A549 (cell line): ENCODE results near the gene ABLIM1. TPM values are rescaled to one million over a fixed set of nuclear protein-coding genes. Genes with fewer than 3 reads are reported as not detected.

Experiments
- ATAC-seq, 2 experiments: fragments of 200-7000 bp in 1 of 2; fragments of >200 bp in 1 of 2; cut with Nextera tagmentation in 1 of 2; cut with Tn5 transposase in 1 of 2; 3 replicates each; pipeline versions ENCODE4 v1.8.0 to v1.9.1; 2018 to 2020; ENCODE audit warnings: mild to moderate bottlenecking in 1 of 2, moderate library complexity in 1 of 2
- CTCF ChIA-PET: fragments of 300-600 bp; sonication (Branson Sonifier 250); formaldehyde crosslinking; extraction: SDS; loops from one replicate; lab custom pipeline; 2021; ENCODE audit warnings: antibody characterized with exemption, inconsistent platforms; lab: Yijun Ruan, JAX
- POLR2A ChIA-PET: fragments of 350-600 bp; formaldehyde crosslinking; extraction: SDS; loops from one replicate; lab custom pipeline; 2021; ENCODE audit warnings: antibody characterized with exemption, inconsistent platforms; lab: Yijun Ruan, JAX
- DNase-seq, 2 experiments: peaks; one replicate each; pipeline versions ENCODE4 v3.0.0 to v3.0.0-alpha.2; 2011 to 2016; ENCODE audit warnings: low read depth in 1 of 2, low spot score in 1 of 2
- FAIRE-seq: peaks from 2 replicates; lab custom pipeline; 2011; peaks lifted over from hg19 to GRCh38; lab: Jason Lieb, UNC
- H3K27ac ChIP-seq, 2 experiments: fragments of >200 bp; sonication (Bioruptor Twin); formaldehyde crosslinking; 3 replicates each; pipeline ENCODE4 v1.5.1; 2016 to 2017
- H3K4me1 ChIP-seq: fragments of >200 bp; sonication (Bioruptor Twin); formaldehyde crosslinking; 3 replicates; pipeline ENCODE4 v1.6.1; 2016
- H3K4me2 ChIP-seq: fragments of >200 bp; sonication (Bioruptor Twin); formaldehyde crosslinking; 3 replicates; pipeline ENCODE4 v1.6.1; 2016
- H3K4me3 ChIP-seq: fragments of >200 bp; sonication (Bioruptor Twin); formaldehyde crosslinking; 3 replicates; pipeline ENCODE4 v1.5.1; 2016
- H3K9me3 ChIP-seq: fragments of >200 bp; sonication (Bioruptor Twin); formaldehyde crosslinking; 3 replicates; pipeline ENCODE4 v1.6.1; 2016
- EHF ChIP-seq: fragments of 250-450 bp; sonication (Bioruptor Pico); IDR thresholded peaks from 2 replicates; pipeline ENCODE4 v1.5.0; 2020; ENCODE audit warnings: mild to moderate bottlenecking
- EP300 ChIP-seq, 2 experiments: fragments of >200 bp; sonication (Bioruptor Twin); formaldehyde crosslinking; IDR thresholded peaks; 2 replicates in 1 of 2; 3 replicates in 1 of 2; pipeline ENCODE4 v1.6.1; 2016 to 2017
- FOSB ChIP-seq: fragments of 250-450 bp; sonication (Bioruptor Pico); IDR thresholded peaks from 2 replicates; pipeline ENCODE4 v1.5.0; 2020; ENCODE audit warnings: mild to moderate bottlenecking, moderate library complexity
- FOSL2 ChIP-seq, 2 experiments: fragments of 450-650 bp in 1 of 2; fragments of >200 bp in 1 of 2; sonication (Bioruptor Twin) in 1 of 2; formaldehyde crosslinking; IDR thresholded peaks; 2 replicates each; pipeline versions ENCODE4 v1.5.0 to v1.6.1; 2016 to 2020; ENCODE audit warnings: mild to moderate bottlenecking in 1 of 2, moderate library complexity in 1 of 2
- HDAC2 ChIP-seq: fragments of 200-600 bp; sonication (generic); IDR thresholded peaks from 2 replicates; pipeline ENCODE4 v1.6.1; 2016
- HEYL ChIP-seq: fragments of 250-450 bp; sonication (Bioruptor Pico); IDR thresholded peaks from 2 replicates; pipeline ENCODE4 v1.8.0; 2021; ENCODE audit warnings: mild to moderate bottlenecking, moderate library complexity
- HOXB5 ChIP-seq: fragments of 250-450 bp; sonication (Bioruptor Pico); IDR thresholded peaks from 2 replicates; pipeline ENCODE4 v1.5.0; 2020; ENCODE audit warnings: mild to moderate bottlenecking, moderate library complexity
- JUNB ChIP-seq: fragments of >200 bp; sonication (Bioruptor Twin); formaldehyde crosslinking; IDR thresholded peaks from 2 replicates; pipeline ENCODE4 v1.6.1; 2016
- MAFK ChIP-seq: fragments of 450-650 bp; IDR thresholded peaks from 2 replicates; pipeline ENCODE4 v1.6.1; 2014; ENCODE audit not compliant: partially characterized antibody
- NFE2L2 ChIP-seq: fragments of 150-350 bp; conservative IDR thresholded peaks from 2 replicates; pipeline ENCODE4 v1.6.1; 2014; ENCODE audit warnings: low read length
- NPAS2 ChIP-seq: fragments of 250-450 bp; sonication (Bioruptor Pico); IDR thresholded peaks from 2 replicates; pipeline ENCODE4 v1.8.0; 2022; ENCODE audit warnings: mild to moderate bottlenecking, moderate library complexity, borderline replicate concordance
- NR3C1 ChIP-seq: fragments of >200 bp; sonication (Bioruptor Twin); formaldehyde crosslinking; IDR thresholded peaks from 3 replicates; pipeline ENCODE4 v1.6.1; 2017
- PHF8 ChIP-seq: fragments of 200-600 bp; sonication (generic); IDR thresholded peaks from 2 replicates; pipeline ENCODE4 v1.6.1; 2016; ENCODE audit warnings: low read depth, mild to moderate bottlenecking, antibody characterized with exemption, moderate library complexity, borderline replicate concordance
- POLR2AphosphoS2 ChIP-seq: conservative IDR thresholded peaks from 2 replicates; pipeline ENCODE4 v1.6.1; 2012; ENCODE audit warnings: low read length, improper control_type of control experiment, inconsistent platforms
- RAD21 ChIP-seq, 2 experiments: fragments of >200 bp in 1 of 2; sonication (Bioruptor Twin) in 1 of 2; formaldehyde crosslinking in 1 of 2; IDR thresholded peaks in 1 of 2; conservative IDR thresholded peaks in 1 of 2; 2 replicates in 1 of 2; 3 replicates in 1 of 2; pipeline ENCODE4 v1.6.1; 2012 to 2018; ENCODE audit warnings: inconsistent platforms in 1 of 2
- RARB ChIP-seq: fragments of 250-450 bp; sonication (Bioruptor Pico); IDR thresholded peaks from 2 replicates; pipeline ENCODE4 v1.8.0; 2021; ENCODE audit warnings: mild to moderate bottlenecking, moderate library complexity
- RFX5 ChIP-seq: fragments of 450-650 bp; IDR thresholded peaks from 2 replicates; pipeline ENCODE4 v1.7.1; 2014; ENCODE audit warnings: antibody characterized with exemption, mild to moderate bottlenecking, moderate library complexity
- RNF2 ChIP-seq: fragments of 200-600 bp; sonication (generic); IDR thresholded peaks from 2 replicates; pipeline ENCODE4 v1.6.1; 2016; ENCODE audit warnings: low read depth, mild to moderate bottlenecking, antibody characterized with exemption, moderate library complexity, borderline replicate concordance
- TFCP2L1 ChIP-seq: fragments of 250-450 bp; sonication (Bioruptor Pico); IDR thresholded peaks from 2 replicates; pipeline ENCODE4 v1.5.0; 2021; ENCODE audit warnings: mild to moderate bottlenecking
- ZFP36 ChIP-seq: fragments of 450-650 bp; IDR thresholded peaks from 2 replicates; pipeline ENCODE4 v1.6.1; 2014; ENCODE audit warnings: borderline replicate concordance; ENCODE audit not compliant: partially characterized antibody
- ZSCAN20 ChIP-seq: fragments of 250-450 bp; sonication (Bioruptor Pico); IDR thresholded peaks from 2 replicates; pipeline ENCODE4 v1.8.0; 2022; ENCODE audit warnings: mild to moderate bottlenecking, moderate library complexity
- WGBS: methylation state at CpG from one replicate; pipeline ENCODE4 v1.1.6; 2017; ENCODE audit errors: missing lambda C conversion rate; 5-methylcytosine and 5-hydroxymethylcytosine counted together
- polyA plus RNA-seq, 4 experiments: library from polyadenylated mRNA; depleted of rRNA in 3 of 4; stranded (reverse); fragments of >200 nt; fragmentation: RNase III in 1 of 4; extraction: RNeasy Plus Mini Kit Qiagen cat#74134 plus additional on column Dnase treatment in 1 of 4; gene quantifications; 2 replicates in 3 of 4; 3 replicates in 1 of 4; pipeline ENCODE4 v1.2.3, GENCODE V29; 2011 to 2017
- TF ChIP-seq, protein P1 (sequence below): fragments of >200 bp; sonication (Bioruptor Twin); formaldehyde crosslinking; IDR thresholded peaks from 3 replicates; pipeline ENCODE4 v1.6.1; 2016
- TF ChIP-seq, protein P2 (sequence below): IDR thresholded peaks from 2 replicates; pipeline ENCODE4 v1.6.1; 2012
- TF ChIP-seq, protein P3 (sequence below): fragments of 450-650 bp; IDR thresholded peaks from 2 replicates; pipeline ENCODE4 v1.6.1; 2014; ENCODE audit warnings: antibody characterized with exemption
- TF ChIP-seq, protein P4 (sequence below): fragments of >200 bp; sonication (Bioruptor Twin); formaldehyde crosslinking; IDR thresholded peaks from 2 replicates; pipeline ENCODE4 v1.6.1; 2016
- TF ChIP-seq, protein P5 (sequence below): fragments of >200 bp; sonication (Bioruptor Twin); formaldehyde crosslinking; IDR thresholded peaks from 3 replicates; pipeline ENCODE4 v1.5.1; 2016

The ABLIM1 gene
- polyA plus RNA-seq, 2 of the 4 experiments (the other 2 are of a cell fraction): 21.4 to 70.2 TPM

DNA sequence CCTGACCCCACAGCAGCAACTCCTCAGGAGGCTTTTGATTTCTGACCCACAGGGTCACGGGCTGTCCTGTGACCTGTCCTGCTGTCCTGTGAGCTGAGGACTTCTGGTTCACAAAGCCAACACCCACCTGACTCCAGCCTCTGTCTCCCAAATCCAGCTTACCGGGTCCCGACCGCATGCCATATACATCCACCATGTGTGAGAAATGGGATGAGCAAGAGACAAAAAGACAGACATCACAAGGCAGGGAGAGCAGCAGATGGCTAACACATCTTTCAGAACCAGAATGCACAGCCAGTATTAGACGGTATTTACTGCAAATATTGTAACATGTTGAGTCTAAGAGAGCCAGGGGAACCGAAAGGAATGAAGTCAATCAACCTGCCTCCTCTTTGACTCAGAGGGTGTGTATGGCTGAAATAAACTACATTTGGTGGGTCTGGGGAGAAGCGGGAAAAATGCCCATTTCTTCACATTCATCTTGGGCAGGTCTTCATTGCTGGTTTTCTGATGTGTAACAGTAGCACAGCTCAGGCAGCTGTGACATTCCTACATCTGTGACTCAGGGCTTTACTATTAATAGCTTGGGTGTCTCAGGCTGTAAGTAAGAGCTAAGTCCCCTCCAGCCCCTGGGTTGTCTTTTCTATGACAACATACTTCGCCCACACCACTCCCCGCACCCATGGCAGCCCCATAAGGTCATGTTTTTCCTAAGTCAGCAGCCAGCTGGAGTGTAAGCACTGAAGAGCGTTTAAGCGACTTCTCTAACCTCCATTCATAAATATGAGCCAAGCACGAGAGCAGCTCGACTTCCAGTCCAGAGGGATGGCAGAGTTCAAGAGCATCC, 25.0 kb downstream of the ABLIM1 start:
- TF ChIP-seq JUNB (peak; percentile 43; the same call in 1 of the 2 replicates), NPAS2 (no peak), FOSL2 (IDR thresholded peaks at IDR 0.05) (0 out of 2 replicates have a peak, but pooled peaks have one; percentile 17), FOSL2 (CRISPR knock-in tag; IDR thresholded peaks at IDR 0.05) (peak; percentile 67)
- Histone ChIP-seq H3K27ac (peak overlapping the region; percentile 52 to 84), H3K4me3 (peak overlapping the region; percentile 58; the same call in 2 of the 3 replicates), H3K9me3 (no peaks in the 10 kb centered on the region), H3K4me2 (peak overlapping the region; percentile 81), H3K4me1 (peaks cover 54% of the 10 kb centered on the region)
- 19% methylated on average over 13 of the region's 13 CpGs for WGBS
- ATAC-seq (peak; percentile 79 to 82), FAIRE-seq (peak; percentile 46), DNase-seq (peak; percentile 70 to 80)
- POLR2A ChIA-PET: interaction anchor here (0.6 kb wide), 1 partner anchor 155 kb away, joined by 4 read pairs; no protein-coding TSS in a partner anchor
- CTCF ChIA-PET: interaction anchor here (0.8 to 5.2 kb wide), 7 partner anchors 9 to 189 kb away, joined by 3 to 26 read pairs (median 6); partner anchors contain the start of gene FHIP2A

DNA sequence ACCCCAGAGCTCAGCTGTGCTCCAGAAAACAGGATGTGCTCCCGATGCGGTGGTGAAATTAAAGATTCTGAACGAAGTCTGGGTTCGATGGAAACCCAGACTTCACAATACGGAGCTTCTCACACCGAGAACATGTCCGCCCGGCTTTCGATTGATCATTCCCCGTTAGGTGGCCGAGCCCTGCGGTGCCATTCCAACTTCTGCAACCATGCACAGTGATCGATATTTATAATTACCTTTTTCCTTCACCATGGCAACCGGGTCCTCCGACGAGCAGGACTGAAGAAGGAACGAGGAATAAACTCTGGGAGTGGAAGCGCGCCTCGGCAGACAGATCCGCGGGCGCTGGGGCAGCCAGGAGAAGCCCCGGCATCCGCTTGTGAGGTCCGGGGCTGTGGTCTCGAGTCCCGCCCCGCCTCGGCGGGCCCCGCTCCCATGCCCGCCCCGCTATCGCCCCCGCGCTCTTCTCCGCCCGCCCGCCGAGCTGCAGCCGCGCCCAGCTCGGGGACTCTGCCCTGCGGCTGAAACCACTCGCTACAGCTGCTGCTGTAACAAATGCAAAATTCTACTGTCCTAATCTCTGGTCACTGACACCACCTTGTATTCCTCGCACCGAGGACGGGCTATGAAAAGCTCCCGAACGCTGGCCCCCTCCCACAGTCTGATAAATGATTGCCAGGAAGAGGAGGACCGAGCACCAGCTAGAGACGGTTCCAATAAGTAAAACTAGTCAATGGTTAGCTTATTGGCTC, 26.2 kb downstream of the ABLIM1 start:
- CTCF ChIA-PET: interaction anchor here (0.7 to 5.2 kb wide), 4 partner anchors 9 to 154 kb away, joined by 3 to 26 read pairs (median 4); no protein-coding TSS in a partner anchor

DNA sequence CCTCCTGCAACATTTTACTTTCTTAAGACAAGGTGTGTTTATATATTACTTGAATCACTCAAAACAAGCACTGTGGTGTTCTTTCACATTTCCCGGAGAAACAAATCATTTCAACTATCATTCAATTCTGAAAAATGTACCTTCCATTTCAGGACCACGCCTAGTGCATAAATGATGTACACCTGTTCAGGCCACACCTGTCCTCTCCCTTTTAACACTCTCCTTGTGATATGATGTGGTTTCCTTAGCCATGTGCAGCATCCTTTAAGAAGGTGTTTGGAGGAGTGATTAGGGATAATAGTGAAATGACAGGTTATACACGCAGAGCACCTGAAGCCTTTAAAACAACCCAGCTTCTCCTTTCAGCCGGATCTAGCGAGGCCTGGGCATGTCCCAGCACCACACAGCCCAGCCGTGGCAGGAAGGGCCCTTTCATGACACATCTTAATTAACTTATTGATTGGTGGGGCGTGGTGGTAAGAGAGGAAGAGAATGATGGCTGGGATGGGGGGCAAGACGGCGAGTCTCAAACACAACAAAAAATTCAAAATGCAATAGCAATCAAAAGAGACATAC, 26.9 kb downstream of the ABLIM1 start:
- no peak for ATAC-seq
- H3K27ac ChIP-seq: peak overlapping the region in 1 of 2 experiments; percentile 84; a peak in 4 of 6 replicates
- peaks cover 54% of the 10 kb centered on the region for H3K4me1 ChIP-seq
- TF ChIP-seq TFCP2L1 (CRISPR knock-in tag) (no peak), EP300 (IDR thresholded peaks at IDR 0.05) (no peak), PHF8 (no peak), ZSCAN20 (CRISPR knock-in tag) (no peak), NR3C1 (no peak), EHF (CRISPR knock-in tag) (no peak), RFX5 (no peak), FOSB (no peak), HDAC2 (no peak), RARB (CRISPR knock-in tag) (no peak), HEYL (CRISPR knock-in tag) (no peak), NFE2L2 (no peak)
- TF ChIP-seq, protein P1, sequence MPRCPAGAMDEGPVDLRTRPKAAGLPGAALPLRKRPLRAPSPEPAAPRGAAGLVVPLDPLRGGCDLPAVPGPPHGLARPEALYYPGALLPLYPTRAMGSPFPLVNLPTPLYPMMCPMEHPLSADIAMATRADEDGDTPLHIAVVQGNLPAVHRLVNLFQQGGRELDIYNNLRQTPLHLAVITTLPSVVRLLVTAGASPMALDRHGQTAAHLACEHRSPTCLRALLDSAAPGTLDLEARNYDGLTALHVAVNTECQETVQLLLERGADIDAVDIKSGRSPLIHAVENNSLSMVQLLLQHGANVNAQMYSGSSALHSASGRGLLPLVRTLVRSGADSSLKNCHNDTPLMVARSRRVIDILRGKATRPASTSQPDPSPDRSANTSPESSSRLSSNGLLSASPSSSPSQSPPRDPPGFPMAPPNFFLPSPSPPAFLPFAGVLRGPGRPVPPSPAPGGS: no peak
- TF ChIP-seq, protein P2, sequence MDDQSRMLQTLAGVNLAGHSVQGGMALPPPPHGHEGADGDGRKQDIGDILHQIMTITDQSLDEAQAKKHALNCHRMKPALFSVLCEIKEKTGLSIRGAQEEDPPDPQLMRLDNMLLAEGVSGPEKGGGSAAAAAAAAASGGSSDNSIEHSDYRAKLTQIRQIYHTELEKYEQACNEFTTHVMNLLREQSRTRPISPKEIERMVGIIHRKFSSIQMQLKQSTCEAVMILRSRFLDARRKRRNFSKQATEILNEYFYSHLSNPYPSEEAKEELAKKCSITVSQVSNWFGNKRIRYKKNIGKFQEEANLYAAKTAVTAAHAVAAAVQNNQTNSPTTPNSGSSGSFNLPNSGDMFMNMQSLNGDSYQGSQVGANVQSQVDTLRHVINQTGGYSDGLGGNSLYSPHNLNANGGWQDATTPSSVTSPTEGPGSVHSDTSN: no peak
- TF ChIP-seq, protein P3, sequence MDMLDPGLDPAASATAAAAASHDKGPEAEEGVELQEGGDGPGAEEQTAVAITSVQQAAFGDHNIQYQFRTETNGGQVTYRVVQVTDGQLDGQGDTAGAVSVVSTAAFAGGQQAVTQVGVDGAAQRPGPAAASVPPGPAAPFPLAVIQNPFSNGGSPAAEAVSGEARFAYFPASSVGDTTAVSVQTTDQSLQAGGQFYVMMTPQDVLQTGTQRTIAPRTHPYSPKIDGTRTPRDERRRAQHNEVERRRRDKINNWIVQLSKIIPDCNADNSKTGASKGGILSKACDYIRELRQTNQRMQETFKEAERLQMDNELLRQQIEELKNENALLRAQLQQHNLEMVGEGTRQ: no peak
- TF ChIP-seq, all 56 proteins: peak for 0
- peak overlapping the region; percentile 81 for H3K4me2 ChIP-seq
- FAIRE-seq: no peak
- peak overlapping the region; percentile 58 for H3K4me3 ChIP-seq
- DNase-seq: no peak
- no peaks in the 10 kb centered on the region for H3K9me3 ChIP-seq
- 78% methylated on average over 9 of the region's 9 CpGs for WGBS
- ChIA-PET CTCF (interaction anchor here (0.7 to 5.2 kb wide), 5 partner anchors 53 to 155 kb away, joined by 3 to 26 read pairs (median 4); no protein-coding TSS in a partner anchor), POLR2A (no interaction called here)

More for the DNA sequence above, 26.2 kb downstream of the ABLIM1 start:
- DNase-seq: peak in 1 of 2 experiments; percentile 33
- TF ChIP-seq HOXB5 (CRISPR knock-in tag): no peak
- TF ChIP-seq ZFP36: no peak
- TF ChIP-seq RNF2: 0 out of 2 replicates have a peak, but pooled peaks have one; percentile 38
- no peak for TF ChIP-seq MAFK
- no peak for TF ChIP-seq JUNB
- no peak; a peak in 1 of 5 replicates for TF ChIP-seq RAD21 (conservative IDR thresholded peaks at IDR 0.05 in 1 of 2, IDR thresholded peaks at IDR 0.05 in 1 of 2)
- TF ChIP-seq, protein P4, sequence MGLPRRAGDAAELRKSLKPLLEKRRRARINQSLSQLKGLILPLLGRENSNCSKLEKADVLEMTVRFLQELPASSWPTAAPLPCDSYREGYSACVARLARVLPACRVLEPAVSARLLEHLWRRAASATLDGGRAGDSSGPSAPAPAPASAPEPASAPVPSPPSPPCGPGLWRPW: no peak
- TF ChIP-seq, protein P5, sequence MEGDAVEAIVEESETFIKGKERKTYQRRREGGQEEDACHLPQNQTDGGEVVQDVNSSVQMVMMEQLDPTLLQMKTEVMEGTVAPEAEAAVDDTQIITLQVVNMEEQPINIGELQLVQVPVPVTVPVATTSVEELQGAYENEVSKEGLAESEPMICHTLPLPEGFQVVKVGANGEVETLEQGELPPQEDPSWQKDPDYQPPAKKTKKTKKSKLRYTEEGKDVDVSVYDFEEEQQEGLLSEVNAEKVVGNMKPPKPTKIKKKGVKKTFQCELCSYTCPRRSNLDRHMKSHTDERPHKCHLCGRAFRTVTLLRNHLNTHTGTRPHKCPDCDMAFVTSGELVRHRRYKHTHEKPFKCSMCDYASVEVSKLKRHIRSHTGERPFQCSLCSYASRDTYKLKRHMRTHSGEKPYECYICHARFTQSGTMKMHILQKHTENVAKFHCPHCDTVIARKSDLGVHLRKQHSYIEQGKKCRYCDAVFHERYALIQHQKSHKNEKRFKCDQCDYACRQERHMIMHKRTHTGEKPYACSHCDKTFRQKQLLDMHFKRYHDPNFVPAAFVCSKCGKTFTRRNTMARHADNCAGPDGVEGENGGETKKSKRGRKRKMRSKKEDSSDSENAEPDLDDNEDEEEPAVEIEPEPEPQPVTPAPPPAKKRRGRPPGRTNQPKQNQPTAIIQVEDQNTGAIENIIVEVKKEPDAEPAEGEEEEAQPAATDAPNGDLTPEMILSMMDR: no peak
- no peak for TF ChIP-seq POLR2AphosphoS2
- peak; percentile 33; the same call in 1 of the 2 replicates for TF ChIP-seq PHF8
- 14% methylated on average over 26 of the region's 53 CpGs for WGBS
- Histone ChIP-seq H3K4me3 (peak overlapping the region; percentile 58), H3K27ac (peak overlapping the region; percentile 52 to 84), H3K9me3 (no peaks in the 10 kb centered on the region), H3K4me2 (peak overlapping the region; percentile 81), H3K4me1 (peaks cover 54% of the 10 kb centered on the region)
- peak; percentile 54 to 62 for ATAC-seq
- no peak for FAIRE-seq
- POLR2A ChIA-PET: interaction anchor here (1.2 kb wide), 2 partner anchors 16 to 19 kb away, joined by 3 read pairs; no protein-coding TSS in a partner anchor
